Caco-2 (cell line): ENCODE measurements around the gene UBQLN3. TPM values are rescaled to one million over a fixed set of nuclear protein-coding genes. Genes with fewer than 3 reads are reported as not detected.

Experiments used
- BruUV-seq: library from RNA; stranded (reverse); fragments of 400-500 nt; replicated peaks from 2 replicates; lab custom pipeline; 2021; lab: Mats Ljungman, UMichigan
- CTCF ChIA-PET: fragments of 300-600 bp; sonication (Branson Sonifier 250); formaldehyde crosslinking; loops from one replicate; lab custom pipeline; 2022; ENCODE audit warnings: antibody characterized with exemption; lab: Charles Lee
- POLR2A ChIA-PET: fragments of 300-600 bp; sonication (Branson Sonifier 250); formaldehyde crosslinking; loops from one replicate; lab custom pipeline; 2022; ENCODE audit warnings: antibody characterized with exemption; lab: Charles Lee
- DNase-seq, 2 experiments: peaks; one replicate each; pipeline versions ENCODE4 v3.0.0 to v3.0.0-alpha.2; 2020 to 2022
- H3K27me3 ChIP-seq: replicated peaks from 2 replicates; pipeline ENCODE4 v1.6.0; 2011; ENCODE audit warnings: low read length; ENCODE audit not compliant: control insufficient read depth, insufficient read depth
- H3K36me3 ChIP-seq: 2 replicates; pipeline ENCODE4 v1.5.1; 2011; ENCODE audit warnings: low read length; ENCODE audit not compliant: control insufficient read depth, insufficient read depth
- H3K4me1 ChIP-seq: fragments of 250-450 bp; sonication (Bioruptor Pico); 2 replicates; pipeline ENCODE4 v1.5.1; 2020; ENCODE audit warnings: mild to moderate bottlenecking
- H3K4me3 ChIP-seq: 2 replicates; pipeline ENCODE4 v1.5.1; 2011; ENCODE audit warnings: low read depth, mild to moderate bottlenecking, control low read depth, low read length
- H3K9me3 ChIP-seq: fragments of 250-450 bp; sonication (Bioruptor Pico); 2 replicates; pipeline ENCODE4 v1.5.1; 2020; ENCODE audit warnings: mild to moderate bottlenecking, moderate library complexity
- H3K27ac Mint-ChIP-seq: one replicate; pipeline ENCODE4 v1.8.0; 2022; ENCODE audit warnings: mixed read lengths; ENCODE audit not compliant: unreplicated experiment
- H3K27me3 Mint-ChIP-seq: one replicate; pipeline ENCODE4 v1.8.0; 2022; ENCODE audit warnings: mixed read lengths; ENCODE audit not compliant: insufficient read depth, unreplicated experiment
- H3K36me3 Mint-ChIP-seq: one replicate; pipeline ENCODE4 v1.8.0; 2022; ENCODE audit warnings: mild to moderate bottlenecking, mixed read lengths; ENCODE audit not compliant: insufficient read depth, unreplicated experiment
- H3K4me1 Mint-ChIP-seq: one replicate; pipeline ENCODE4 v1.8.0; 2022; ENCODE audit warnings: low read depth, mixed read lengths; ENCODE audit not compliant: unreplicated experiment
- H3K4me3 Mint-ChIP-seq: one replicate; pipeline ENCODE4 v1.8.0; 2022; ENCODE audit warnings: mild to moderate bottlenecking, moderate library complexity, mixed read lengths; ENCODE audit not compliant: unreplicated experiment
- H3K9me3 Mint-ChIP-seq: one replicate; pipeline ENCODE4 v1.8.0; 2022; ENCODE audit warnings: mixed read lengths; ENCODE audit not compliant: unreplicated experiment
- intact Hi-C: fragments of 100-400 bp; cut with micrococcal nuclease; formaldehyde crosslinking; loops from one replicate; pipeline ENCODE4 v1.10.0; 2022; ENCODE audit not compliant: unreplicated experiment
- total RNA-seq: library from RNA; stranded (reverse); gene quantifications from 2 replicates; pipeline ENCODE4 v1.2.3, GENCODE V29; 2022
- TF ChIP-seq, protein P1 (sequence below), 2 experiments: fragments of 200-600 bp in 1 of 2; IDR thresholded peaks; 1 replicate in 1 of 2; 2 replicates in 1 of 2; pipeline versions ENCODE4 v1.5.1 to v1.8.0; 2011 to 2022; ENCODE audit warnings: antibody characterized with exemption in 1 of 2, control low read depth in 1 of 2, inconsistent platforms in 1 of 2, low read depth in 1 of 2, low read length in 1 of 2, mild to moderate bottlenecking in 1 of 2, moderate library complexity in 1 of 2; ENCODE audit not compliant: insufficient read depth in 1 of 2, severe bottlenecking in 1 of 2, unreplicated experiment in 1 of 2

Gene UBQLN3
- total RNA-seq, 1 experiment from 2014 or later = not detected

GRCh38 chr11:5500393-5500801, 9.4 kb downstream of the UBQLN3 start:
- Histone ChIP-seq H3K27me3 (no peaks in the 10 kb centered on the region), H3K4me3 (no peak overlapping the region), H3K9me3 (no peaks in the 10 kb centered on the region), H3K36me3 (no peaks in the 10 kb centered on the region), H3K4me1 (no peaks in the 10 kb centered on the region)
- no peak overlapping the region for H3K4me3 Mint-ChIP-seq
- ChIA-PET POLR2A (no interaction called here), CTCF (no interaction called here)
- no peaks in the 10 kb centered on the region for H3K36me3 Mint-ChIP-seq
- TF ChIP-seq, protein P1, sequence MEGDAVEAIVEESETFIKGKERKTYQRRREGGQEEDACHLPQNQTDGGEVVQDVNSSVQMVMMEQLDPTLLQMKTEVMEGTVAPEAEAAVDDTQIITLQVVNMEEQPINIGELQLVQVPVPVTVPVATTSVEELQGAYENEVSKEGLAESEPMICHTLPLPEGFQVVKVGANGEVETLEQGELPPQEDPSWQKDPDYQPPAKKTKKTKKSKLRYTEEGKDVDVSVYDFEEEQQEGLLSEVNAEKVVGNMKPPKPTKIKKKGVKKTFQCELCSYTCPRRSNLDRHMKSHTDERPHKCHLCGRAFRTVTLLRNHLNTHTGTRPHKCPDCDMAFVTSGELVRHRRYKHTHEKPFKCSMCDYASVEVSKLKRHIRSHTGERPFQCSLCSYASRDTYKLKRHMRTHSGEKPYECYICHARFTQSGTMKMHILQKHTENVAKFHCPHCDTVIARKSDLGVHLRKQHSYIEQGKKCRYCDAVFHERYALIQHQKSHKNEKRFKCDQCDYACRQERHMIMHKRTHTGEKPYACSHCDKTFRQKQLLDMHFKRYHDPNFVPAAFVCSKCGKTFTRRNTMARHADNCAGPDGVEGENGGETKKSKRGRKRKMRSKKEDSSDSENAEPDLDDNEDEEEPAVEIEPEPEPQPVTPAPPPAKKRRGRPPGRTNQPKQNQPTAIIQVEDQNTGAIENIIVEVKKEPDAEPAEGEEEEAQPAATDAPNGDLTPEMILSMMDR (IDR thresholded peaks at IDR 0.05; ENCODE audit: insufficient read depth in 1 of 2, low read depth in 1 of 2, low read length in 1 of 2, severe bottlenecking in 1 of 2, unreplicated experiment in 1 of 2) = no peak
- DNase-seq = no peak
- H3K27me3 Mint-ChIP-seq = peaks cover 15% of the 10 kb centered on the region
- H3K9me3 Mint-ChIP-seq = no peaks in the 10 kb centered on the region
- intact Hi-C loops = no loop called here
- BruUV-seq = no TSS peak
- H3K4me1 Mint-ChIP-seq = no peaks in the 10 kb centered on the region
- H3K27ac Mint-ChIP-seq = no peak overlapping the region

DNA sequence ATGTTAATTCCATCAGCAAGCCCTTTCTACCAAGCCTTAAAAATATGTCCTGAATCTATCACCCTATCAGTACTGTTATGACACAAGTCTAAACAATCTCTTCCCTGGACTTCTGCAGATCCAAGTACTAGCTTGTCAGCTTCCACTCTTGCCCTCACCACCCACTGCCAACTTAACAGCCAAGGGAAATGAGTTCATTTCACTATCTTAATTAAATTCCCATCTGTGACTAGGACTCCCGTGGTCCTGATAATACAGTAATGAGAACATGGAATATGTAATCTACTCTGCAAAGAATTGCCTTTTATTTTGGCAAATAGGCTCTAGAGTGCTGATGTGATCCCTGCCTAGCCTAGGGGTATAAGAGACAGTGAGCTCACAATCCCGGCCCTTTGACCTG, 10.1 kb downstream of the UBQLN3 start:
- TF ChIP-seq, protein P1 (IDR thresholded peaks at IDR 0.05; ENCODE audit: insufficient read depth in 1 of 2, low read depth in 1 of 2, low read length in 1 of 2, severe bottlenecking in 1 of 2, unreplicated experiment in 1 of 2) = no peak
- H3K4me1 Mint-ChIP-seq = no peaks in the 10 kb centered on the region
- Histone ChIP-seq H3K4me1 (no peaks in the 10 kb centered on the region), H3K9me3 (no peaks in the 10 kb centered on the region), H3K36me3 (no peaks in the 10 kb centered on the region), H3K27me3 (no peaks in the 10 kb centered on the region), H3K4me3 (no peak overlapping the region)
- peaks cover 17% of the 10 kb centered on the region for H3K27me3 Mint-ChIP-seq
- BruUV-seq = no TSS peak
- intact Hi-C loops = no loop called here
- H3K4me3 Mint-ChIP-seq = no peak overlapping the region
- H3K36me3 Mint-ChIP-seq = no peaks in the 10 kb centered on the region
- DNase-seq = no peak
- ChIA-PET POLR2A (no interaction called here), CTCF (no interaction called here)
- H3K27ac Mint-ChIP-seq = no peak overlapping the region
- no peaks in the 10 kb centered on the region for H3K9me3 Mint-ChIP-seq

DNA sequence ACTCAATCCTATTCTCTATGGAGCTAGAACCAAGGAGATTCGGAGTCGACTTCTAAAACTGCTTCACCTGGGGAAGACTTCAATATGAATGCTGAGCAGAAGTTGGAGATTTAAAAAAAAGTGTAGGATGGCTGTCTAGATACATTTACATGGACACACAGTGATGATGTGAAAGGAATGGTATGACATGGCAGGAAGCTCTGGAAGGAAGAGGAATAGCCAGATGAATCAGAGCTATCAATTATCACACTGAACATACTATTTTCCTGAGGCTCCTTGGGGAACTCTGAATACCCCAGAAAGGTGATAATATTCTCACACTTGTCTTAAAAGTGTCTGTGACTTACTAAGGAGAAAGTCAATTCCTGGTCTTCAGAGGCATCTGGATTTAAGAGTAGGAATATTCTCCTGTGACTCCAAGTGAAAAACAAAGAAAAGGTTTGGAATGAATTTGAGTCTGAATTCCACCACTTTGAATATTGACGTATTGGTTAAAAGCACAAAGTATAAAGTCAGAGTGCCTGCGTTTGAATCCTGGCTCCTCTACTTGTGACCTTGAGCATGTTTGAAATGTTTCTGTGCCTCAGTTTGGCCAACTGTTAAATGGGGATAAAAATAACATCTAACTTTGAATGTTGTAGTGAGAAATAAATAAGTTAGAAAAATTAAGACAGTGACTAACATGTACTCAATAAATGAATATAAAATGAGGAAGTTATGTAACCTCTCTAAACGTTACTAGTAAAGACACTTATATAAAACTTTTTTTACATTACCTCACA, 20.0 kb downstream of the UBQLN3 start:
- Histone ChIP-seq H3K4me1 (no peaks in the 10 kb centered on the region), H3K36me3 (no peaks in the 10 kb centered on the region), H3K27me3 (no peaks in the 10 kb centered on the region; the same call in 1 of the 2 replicates), H3K9me3 (no peaks in the 10 kb centered on the region), H3K4me3 (no peak overlapping the region)
- Mint-ChIP-seq H3K9me3 (no peaks in the 10 kb centered on the region), H3K4me3 (no peak overlapping the region), H3K27ac (no peak overlapping the region), H3K4me1 (no peaks in the 10 kb centered on the region), H3K36me3 (no peaks in the 10 kb centered on the region), H3K27me3 (peaks cover 14% of the 10 kb centered on the region)
- CTCF ChIA-PET = no interaction called here
- intact Hi-C loops = no loop called here
- POLR2A ChIA-PET = no interaction called here
- BruUV-seq = no TSS peak
- DNase-seq = no peak
- TF ChIP-seq, protein P1 (IDR thresholded peaks at IDR 0.05; ENCODE audit: insufficient read depth in 1 of 2, low read depth in 1 of 2, low read length in 1 of 2, severe bottlenecking in 1 of 2, unreplicated experiment in 1 of 2) = no peak
